ENCODE data around the gene CAMKMT. TPM values are rescaled to one million over a fixed set of nuclear protein-coding genes. Genes with fewer than 3 reads are reported as not detected.
A peak's percentile ranks its signal among the peaks of the same experiment; 100 is the strongest.

CAMKMT gene
- total RNA-seq, 1 donor from 2014 or later: 11.9 TPM

GRCh38 chr2:44623622-44624351 lies 262.0 kb downstream of the CAMKMT start:
- no peaks in the 10 kb centered on the region for H3K27me3 Mint-ChIP-seq (ENCODE audit: low read depth)
- H3K4me1 Mint-ChIP-seq: no peaks in the 10 kb centered on the region
- H3K4me3 Mint-ChIP-seq: no peak overlapping the region
- no peak overlapping the region for H3K27ac Mint-ChIP-seq (ENCODE audit: unreplicated experiment)
- no peaks in the 10 kb centered on the region for H3K36me3 Mint-ChIP-seq (ENCODE audit: low read depth)
- peak; percentile 50 for TF ChIP-seq CTCF (conservative IDR thresholded peaks at IDR 0.05)
- no peak for DNase-seq (ENCODE audit: low read depth, low spot score)
- H3K9me3 Mint-ChIP-seq: peaks cover 3% of the 10 kb centered on the region

DNA sequence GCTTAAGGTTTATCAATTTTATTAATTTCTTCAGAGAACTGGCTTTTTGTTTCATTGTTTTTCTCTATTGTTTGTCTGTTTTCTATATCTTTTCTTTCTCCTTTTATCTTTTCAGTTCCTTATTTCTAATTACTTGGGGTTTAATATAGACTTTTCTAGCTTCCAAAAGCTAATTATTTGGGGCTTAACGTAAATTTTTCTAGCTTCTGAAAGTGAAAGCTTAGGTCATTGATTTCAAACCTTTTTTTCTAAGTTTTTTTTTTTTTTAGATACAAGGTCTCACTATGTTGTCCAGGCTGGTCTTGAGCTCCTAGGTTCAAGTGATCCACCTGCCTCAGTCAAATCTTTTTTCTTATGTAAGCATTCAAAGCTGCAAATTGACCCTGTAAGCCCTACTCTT lies 266.6 kb downstream of the CAMKMT start:
- peaks cover 10% of the 10 kb centered on the region for H3K36me3 Mint-ChIP-seq (ENCODE audit: low read depth)
- H3K27me3 Mint-ChIP-seq (ENCODE audit: low read depth): no peaks in the 10 kb centered on the region
- H3K27ac Mint-ChIP-seq (ENCODE audit: unreplicated experiment): no peak overlapping the region
- DNase-seq (ENCODE audit: low read depth, low spot score): no peak
- H3K9me3 Mint-ChIP-seq: peaks cover 6% of the 10 kb centered on the region
- no peak overlapping the region for H3K4me3 Mint-ChIP-seq
- TF ChIP-seq CTCF (conservative IDR thresholded peaks at IDR 0.05): no peak
- no peaks in the 10 kb centered on the region for H3K4me1 Mint-ChIP-seq

DNA sequence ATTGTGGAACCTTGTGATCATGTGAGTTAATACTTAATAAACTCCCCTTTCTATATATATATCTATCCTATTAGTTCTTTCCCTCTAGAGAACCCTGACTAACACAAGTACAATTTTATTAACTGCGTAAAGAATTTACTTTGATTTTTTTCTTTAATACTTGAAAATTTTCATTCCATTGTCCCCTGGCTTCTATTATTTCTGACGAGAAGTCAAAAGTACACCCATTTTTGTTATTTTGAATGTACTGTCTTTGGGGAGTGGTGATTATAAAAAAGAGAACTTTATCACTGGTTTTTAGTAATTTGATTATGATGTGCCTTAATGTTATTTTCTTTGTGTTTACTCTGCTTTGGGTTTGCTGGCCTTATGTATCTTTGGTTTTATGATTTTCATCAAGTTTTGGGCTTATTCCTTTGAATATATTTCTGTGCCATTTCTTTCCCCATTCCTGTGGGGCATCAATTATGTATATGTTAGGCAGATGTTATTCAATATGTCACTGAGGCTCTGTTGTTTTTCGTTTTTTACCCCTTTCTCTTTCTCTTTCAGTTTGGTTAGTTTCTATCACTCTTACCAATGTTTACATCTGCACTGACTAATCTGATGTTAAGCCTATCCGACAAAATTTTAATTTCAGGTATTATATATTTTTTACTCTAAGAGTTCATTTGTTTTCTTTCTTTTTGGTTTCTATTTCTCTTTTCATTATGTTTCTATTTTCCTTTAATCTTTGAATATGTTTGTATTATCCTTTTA lies 271.4 kb downstream of the CAMKMT start:
- TF ChIP-seq CTCF (conservative IDR thresholded peaks at IDR 0.05): no peak
- H3K4me1 Mint-ChIP-seq: peaks cover 2% of the 10 kb centered on the region
- H3K4me3 Mint-ChIP-seq: no peak overlapping the region
- peaks cover 10% of the 10 kb centered on the region for H3K9me3 Mint-ChIP-seq
- H3K27ac Mint-ChIP-seq (ENCODE audit: unreplicated experiment): no peak overlapping the region
- no peaks in the 10 kb centered on the region for H3K27me3 Mint-ChIP-seq (ENCODE audit: low read depth)
- no peak for DNase-seq (ENCODE audit: low read depth, low spot score)
- peaks cover 16% of the 10 kb centered on the region for H3K36me3 Mint-ChIP-seq (ENCODE audit: low read depth)

- DNase-seq (ENCODE audit: low read depth, low spot score): no peak
- H3K27ac Mint-ChIP-seq (ENCODE audit: unreplicated experiment): no peak overlapping the region
- peaks cover 10% of the 10 kb centered on the region for H3K9me3 Mint-ChIP-seq
- H3K27me3 Mint-ChIP-seq (ENCODE audit: low read depth): no peaks in the 10 kb centered on the region
- H3K36me3 Mint-ChIP-seq (ENCODE audit: low read depth): peaks cover 16% of the 10 kb centered on the region
- no peak for TF ChIP-seq CTCF (conservative IDR thresholded peaks at IDR 0.05)
- H3K4me1 Mint-ChIP-seq: peaks cover 11% of the 10 kb centered on the region
- no peak overlapping the region for H3K4me3 Mint-ChIP-seq
These were observed 274.0 kb downstream of the CAMKMT start for GRCh38 chr2:44635725-44636124.

GRCh38 chr2:44638649-44639048 lies 276.9 kb downstream of the CAMKMT start:
- H3K36me3 Mint-ChIP-seq (ENCODE audit: low read depth): peaks cover 4% of the 10 kb centered on the region
- TF ChIP-seq CTCF (conservative IDR thresholded peaks at IDR 0.05): no peak
- no peak overlapping the region for H3K27ac Mint-ChIP-seq (ENCODE audit: unreplicated experiment)
- no peak for DNase-seq (ENCODE audit: low read depth, low spot score)
- H3K9me3 Mint-ChIP-seq: no peaks in the 10 kb centered on the region
- no peak overlapping the region for H3K4me3 Mint-ChIP-seq
- peaks cover 11% of the 10 kb centered on the region for H3K4me1 Mint-ChIP-seq
- no peaks in the 10 kb centered on the region for H3K27me3 Mint-ChIP-seq (ENCODE audit: low read depth)

Data from neural crest cell (in vitro differentiated cells).